T-helper 1 cell (primary cell): ENCODE results near the gene GID4.
A peak's percentile ranks its signal among the peaks of the same experiment; 100 is the strongest.

Experiments
- DNase-seq, 5 donors: peaks; one replicate each; pipeline ENCODE4 v3.0.0-alpha.2; 2012 to 2020

The GID4 gene

GRCh38 chr17:18017958-18018357, 21.2 kb upstream of the GID4 start:
- no peak for DNase-seq

- DNase-seq: no peak
Observed at GRCh38 chr17:18018411-18018921, 20.7 kb upstream of the GID4 start.

GRCh38 chr17:18019838-18020154, 19.4 kb upstream of the GID4 start:
- DNase-seq: no peak

- no peak for DNase-seq
Observed at GRCh38 chr17:18020971-18021370, 18.2 kb upstream of the GID4 start.

- DNase-seq: no peak
Observed at GRCh38 chr17:18021372-18021771, 17.8 kb upstream of the GID4 start.

DNA sequence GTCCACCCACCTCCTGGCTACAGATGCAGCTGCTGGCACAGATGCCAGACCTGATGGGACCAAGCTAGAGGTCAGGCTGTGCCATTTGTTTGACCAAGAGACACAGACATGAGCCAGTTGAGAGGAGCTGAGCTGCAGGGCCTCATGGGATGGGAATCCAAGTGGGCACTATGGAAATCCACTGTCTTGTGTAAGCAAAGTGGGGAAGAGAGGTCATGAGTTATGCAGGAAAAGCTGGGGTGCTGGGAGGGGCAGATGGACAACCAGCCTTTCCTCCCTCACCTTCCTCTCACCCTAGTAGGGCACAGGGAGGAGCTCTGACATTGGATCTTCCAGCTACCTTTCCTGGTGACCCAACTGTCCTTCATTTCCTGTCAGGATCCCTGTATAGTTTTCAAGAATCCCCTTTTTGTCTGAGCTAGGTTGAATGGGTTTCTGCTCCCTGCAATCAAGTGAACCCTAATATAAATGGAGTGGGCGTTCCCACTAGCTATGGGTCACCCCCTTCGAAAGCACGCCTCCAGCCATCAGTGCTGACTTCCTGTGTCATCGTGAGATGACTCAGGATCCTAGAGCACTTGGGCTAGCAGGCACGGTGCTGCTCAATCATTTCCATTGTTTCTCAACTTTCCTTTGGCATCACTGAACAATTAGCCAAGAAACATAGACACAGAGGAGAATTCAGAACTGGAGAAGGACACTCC, 13.8 kb upstream of the GID4 start:
- DNase-seq: peak in 1 of 5 donors; percentile 76

- peak in 1 of 5 donors; percentile 21 for DNase-seq
Observed at GRCh38 chr17:18025945-18026776, 13.0 kb upstream of the GID4 start.

DNA sequence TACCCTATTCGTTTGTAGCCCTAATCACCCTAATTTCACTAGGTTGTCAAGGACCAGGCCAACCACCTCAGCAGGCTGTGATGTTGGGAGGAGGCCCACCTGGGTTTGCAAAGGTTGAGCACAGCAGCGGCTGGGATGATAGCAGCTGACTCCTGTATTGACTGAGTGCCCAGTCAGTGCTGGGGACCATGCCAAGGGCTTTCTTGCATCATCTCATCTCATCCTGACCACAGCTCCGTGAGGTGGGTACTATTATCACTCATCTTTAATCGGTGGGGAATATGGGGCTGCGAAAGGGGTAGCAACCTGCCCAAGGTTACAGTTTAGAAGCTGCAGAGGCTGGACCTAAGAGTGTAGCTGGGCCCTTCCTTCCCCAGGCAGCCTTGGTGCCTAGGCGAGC, 11.9 kb upstream of the GID4 start:
- DNase-seq: no peak

GRCh38 chr17:18028114-18028951, 10.9 kb upstream of the GID4 start:
- no peak for DNase-seq

GRCh38 chr17:18028952-18029540, 10.2 kb upstream of the GID4 start:
- no peak for DNase-seq

DNA sequence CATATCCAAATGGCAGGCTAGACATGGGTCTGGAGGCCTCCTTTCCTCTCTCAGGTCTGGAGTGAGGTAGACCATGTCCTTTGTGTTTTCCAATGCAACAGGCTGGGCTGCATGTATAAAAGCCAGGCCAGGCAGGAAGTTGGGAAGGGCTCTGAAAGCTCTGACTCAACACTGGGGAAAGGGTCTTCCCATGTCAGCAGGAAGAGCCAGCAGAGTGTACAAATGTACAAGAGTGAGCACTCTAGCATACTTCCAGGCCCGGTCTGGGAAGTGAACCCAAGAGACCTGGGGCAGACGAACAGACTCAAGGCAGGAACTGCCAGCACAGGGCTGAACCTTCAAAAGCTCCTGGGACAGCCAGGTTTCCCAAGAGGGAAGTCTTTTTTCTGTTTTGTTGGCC, 7.3 kb upstream of the GID4 start:
- DNase-seq: no peak

- peak in 4 of 5 donors; percentile 21 to 79 (median 50) for DNase-seq
Observed at GRCh38 chr17:18033442-18034099, 5.6 kb upstream of the GID4 start.

DNA sequence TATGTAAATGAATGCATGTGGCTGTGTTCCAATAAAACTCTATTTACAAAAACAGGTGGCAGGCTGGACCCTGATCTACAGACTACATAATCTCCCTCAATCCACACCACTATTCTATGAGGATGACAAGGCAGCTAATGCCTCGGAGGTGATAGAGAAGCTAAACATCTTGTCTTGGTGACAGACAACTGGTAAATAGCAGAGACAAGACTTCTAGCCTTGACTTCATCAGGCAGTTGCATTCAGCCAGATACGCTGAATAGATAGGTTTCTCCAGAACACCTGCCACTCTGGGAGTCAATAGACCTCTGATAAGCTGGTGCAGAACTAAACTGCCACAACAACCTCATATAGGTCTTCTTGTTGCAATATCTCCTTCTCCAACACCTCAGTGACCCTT, 3.5 kb upstream of the GID4 start:
- no peak for DNase-seq

- DNase-seq: no peak
Observed at GRCh38 chr17:18037486-18037885, 1.7 kb upstream of the GID4 start.

DNA sequence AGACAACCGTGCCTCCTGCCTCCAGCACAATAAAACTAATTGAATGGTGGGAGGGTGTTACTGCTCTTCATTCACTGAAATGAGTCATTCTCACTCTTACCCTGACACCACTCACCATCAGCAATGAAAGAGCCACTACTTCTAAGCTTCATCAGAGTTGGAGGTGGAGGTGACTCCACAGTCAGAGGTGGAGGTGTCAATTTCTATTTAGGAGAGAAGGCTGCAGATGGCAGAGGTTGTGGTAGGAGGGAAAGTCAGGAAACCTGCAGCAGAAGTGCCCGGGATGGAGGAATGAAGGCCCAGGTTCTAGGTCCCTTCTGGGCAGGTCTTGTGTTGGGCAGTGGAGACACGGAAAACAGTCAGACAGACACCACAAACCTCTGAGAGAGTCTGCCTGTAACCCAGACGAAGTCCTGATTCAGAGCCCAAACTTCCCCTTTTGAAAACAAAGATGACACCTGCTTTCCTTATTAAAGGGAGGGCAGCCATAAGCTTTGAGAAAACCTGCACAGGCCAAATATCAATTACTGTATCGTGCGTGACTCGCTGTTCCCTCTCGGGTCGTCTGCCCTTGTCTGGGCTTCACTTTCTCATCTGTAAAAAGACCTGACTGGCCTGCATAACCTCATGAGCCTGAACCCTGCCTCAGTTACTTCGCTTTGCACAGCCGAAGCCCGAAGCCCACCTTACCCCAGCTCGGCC, 908 bp upstream of the GID4 start:
- no peak for DNase-seq

- DNase-seq: peak in 1 of 5 donors; percentile 30
Observed at GRCh38 chr17:18039535-18040260, 490 bp downstream of the GID4 start.

DNA sequence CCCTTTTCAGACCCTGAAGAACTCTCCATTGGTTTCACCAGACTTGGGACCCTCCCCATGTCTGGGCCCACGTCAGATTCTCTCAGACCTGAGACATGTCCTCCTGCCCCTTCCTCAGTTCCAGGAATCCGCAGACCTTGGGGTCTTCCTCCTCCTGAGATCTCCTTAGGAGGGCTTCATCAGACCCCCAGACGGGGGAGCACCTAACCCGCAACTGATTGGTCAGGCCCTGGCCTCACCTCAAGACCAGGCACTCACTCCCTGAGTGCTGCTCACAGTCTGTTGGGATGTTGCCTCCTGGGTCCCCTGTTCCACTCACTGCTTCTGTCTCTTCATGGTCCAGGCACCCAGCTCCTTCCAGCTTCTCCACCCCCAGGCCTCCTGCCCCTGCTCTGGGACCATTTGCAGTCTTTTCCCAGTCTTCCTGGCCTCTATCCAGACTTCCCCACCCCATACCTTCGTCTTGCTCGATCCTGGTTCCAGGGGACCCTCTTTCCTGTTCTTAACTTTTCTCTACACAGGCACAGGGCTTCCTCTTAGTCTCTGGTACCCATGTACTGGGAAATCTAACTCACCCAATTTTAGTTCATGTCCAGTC, 1.2 kb downstream of the GID4 start:
- DNase-seq: no peak

- no peak for DNase-seq
Observed at GRCh38 chr17:18041776-18042175, 2.6 kb downstream of the GID4 start.

DNA sequence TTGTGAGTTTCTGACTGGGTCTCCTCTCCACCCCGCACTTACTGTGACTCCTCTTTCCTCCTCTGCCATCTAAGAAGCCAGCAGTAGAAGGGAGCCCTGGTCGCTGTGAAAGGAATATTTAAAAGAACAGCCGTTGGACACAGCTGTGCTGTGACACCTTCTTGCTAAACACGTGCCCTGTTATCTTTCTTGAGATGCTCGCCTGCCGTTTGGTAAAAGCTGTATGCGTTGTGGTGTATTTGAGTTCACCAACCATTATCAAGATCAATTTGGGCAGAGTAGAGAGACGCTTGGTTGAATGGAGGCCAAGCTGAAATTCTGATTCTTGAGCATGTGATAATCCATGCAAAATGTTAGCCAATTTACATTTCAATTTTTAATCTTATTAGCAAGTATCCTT, 3.8 kb downstream of the GID4 start:
- no peak for DNase-seq

GRCh38 chr17:18043491-18043890, 4.3 kb downstream of the GID4 start:
- no peak for DNase-seq

DNA sequence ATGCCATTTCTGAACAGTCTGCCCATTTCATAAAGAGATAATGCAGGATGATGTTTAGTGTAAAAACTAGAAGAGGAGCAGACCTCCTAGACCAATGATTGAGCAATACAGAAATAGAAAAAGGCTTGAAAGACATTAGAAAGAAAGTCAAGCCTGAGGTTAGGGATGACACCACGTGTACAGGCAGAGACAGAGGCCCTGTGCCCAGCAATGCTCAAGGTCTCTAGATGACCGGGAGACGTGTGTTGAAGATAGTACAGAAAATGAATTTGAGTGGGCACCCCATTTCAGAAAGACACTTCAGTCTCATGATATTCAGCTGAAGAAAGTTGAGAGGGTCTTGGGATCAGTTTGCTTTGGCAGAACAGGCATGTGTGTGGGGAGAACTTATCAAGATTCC, 5.4 kb downstream of the GID4 start:
- no peak for DNase-seq
